Colonic mucosa (tissue), 4 donors: Measurements from ENCODE around the gene ADAMTS4. TPM values are rescaled to one million over a fixed set of nuclear protein-coding genes. Genes with fewer than 3 reads are reported as not detected.

Source experiments
- DNase-seq: peaks from one replicate; pipeline ENCODE4 v3.0.0-alpha.2; 2020
- H3K27ac ChIP-seq: fragments of 200-600 bp; one replicate; pipeline ENCODE4 v1.8.0; 2021
- H3K27me3 ChIP-seq: fragments of 200-600 bp; one replicate; pipeline ENCODE4 v1.8.0; 2021
- H3K36me3 ChIP-seq: fragments of 200-600 bp; one replicate; pipeline ENCODE4 v1.8.0; 2021
- H3K4me1 ChIP-seq: fragments of 200-600 bp; one replicate; pipeline ENCODE4 v1.8.0; 2021; ENCODE audit warnings: mild to moderate bottlenecking
- H3K4me3 ChIP-seq: fragments of 200-600 bp; one replicate; pipeline ENCODE4 v1.8.0; 2021
- H3K9ac ChIP-seq, 2 donors: one replicate each; pipeline ENCODE4 v1.7.0; 2013; ENCODE audit warnings: control low read depth in 2 of 2, low read depth in 2 of 2, low read length in 2 of 2
- H3K9me3 ChIP-seq: fragments of 200-600 bp; one replicate; pipeline ENCODE4 v1.8.0; 2021
- CTCF ChIP-seq: fragments of 200-600 bp; IDR thresholded peaks from one replicate; pipeline ENCODE4 v1.8.0; 2022; ENCODE audit warnings: antibody characterized with exemption, mild to moderate bottlenecking
- intact Hi-C: fragments of 100-400 bp; cut with DNase I; formaldehyde crosslinking; loops from one replicate; pipeline ENCODE4 v1.14.1; 2022
- total RNA-seq, 2 donors: library from RNA; stranded (reverse); fragmentation: NEBNext Ultra II Directional in 1 of 2; extraction: Animal tissue kit (Norgen Biotek cat#: 25700) in 1 of 2; gene quantifications; one replicate each; pipeline ENCODE4 v1.2.1, GENCODE V29; 2021
- donor health status: healthy.
- donor health status: DM: no; HTN: no; CAD: no.
- donor health status: DM: no; HTN: no; CAD: no.

Gene ADAMTS4
- total RNA-seq, 2 donors from 2014 or later = 0.57 to 14.0 TPM

DNA sequence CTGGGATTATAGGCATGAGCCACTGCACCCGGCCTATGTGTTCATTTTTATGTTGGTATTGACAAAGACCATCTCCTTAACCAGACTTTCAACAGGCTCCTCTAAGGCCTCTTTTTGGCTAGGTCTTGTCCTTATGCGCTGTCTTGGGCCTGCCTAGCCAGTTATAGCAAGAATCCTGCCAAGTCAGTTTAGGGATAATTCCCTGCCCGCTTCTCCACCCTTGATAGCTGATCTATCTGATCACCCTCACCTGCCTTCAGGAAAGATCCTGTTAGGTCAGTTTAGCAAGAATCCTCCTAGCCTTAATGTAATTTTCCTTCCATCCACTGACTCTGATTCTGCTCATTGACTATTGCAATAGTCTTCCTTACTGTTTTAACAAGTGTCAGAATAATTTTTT is 19.2 kb downstream of the ADAMTS4 start:
- no peak overlapping the region for H3K4me3 ChIP-seq
- TF ChIP-seq CTCF = no peak
- no peaks in the 10 kb centered on the region for H3K36me3 ChIP-seq
- H3K27me3 ChIP-seq = no peaks in the 10 kb centered on the region
- no peak overlapping the region for H3K9ac ChIP-seq
- no peak for DNase-seq
- H3K27ac ChIP-seq = no peak overlapping the region
- intact Hi-C loops = no loop called here
- peaks cover 4% of the 10 kb centered on the region for H3K4me1 ChIP-seq
- H3K9me3 ChIP-seq = no peaks in the 10 kb centered on the region

DNA sequence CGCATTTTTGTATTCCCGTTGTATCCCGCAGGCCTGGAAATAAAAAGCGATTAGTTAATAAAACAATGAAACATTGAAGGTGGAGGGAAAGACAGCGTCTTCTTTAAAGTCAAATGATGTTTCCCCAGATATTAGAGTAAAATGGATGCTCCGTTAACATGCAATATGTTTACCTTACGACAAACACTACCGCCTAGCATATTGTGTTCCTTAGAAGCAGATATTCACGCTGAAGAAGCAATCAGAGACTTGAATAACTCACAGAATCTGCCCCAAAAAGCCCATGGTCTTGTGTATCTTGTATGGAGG is 21.0 kb downstream of the ADAMTS4 start:
- peaks cover 2% of the 10 kb centered on the region for H3K36me3 ChIP-seq
- peaks cover 4% of the 10 kb centered on the region for H3K4me1 ChIP-seq
- H3K9ac ChIP-seq = peak overlapping the region; percentile 81 to 97
- H3K4me3 ChIP-seq = peak overlapping the region; percentile 83
- intact Hi-C loops = no loop called here
- no peaks in the 10 kb centered on the region for H3K27me3 ChIP-seq
- DNase-seq = no peak
- TF ChIP-seq CTCF = no peak
- peak overlapping the region; percentile 83 for H3K27ac ChIP-seq
- H3K9me3 ChIP-seq = no peaks in the 10 kb centered on the region

GRCh38 chr1:161177112-161177935 is 21.5 kb downstream of the ADAMTS4 start, which contains the start of gene B4GALT3:
Gene B4GALT3, minus strand, starts transcription at chr1:161177507. Its CDS starts 1,447 bp downstream, at chr1:161176060.
- no peaks in the 10 kb centered on the region for H3K27me3 ChIP-seq
- TF ChIP-seq CTCF = no peak
- H3K9ac ChIP-seq = peak within 1 kb of the TSS; percentile 81 to 97
- intact Hi-C loops = no loop called here
- H3K27ac ChIP-seq = peak within 1 kb of the TSS; percentile 83
- no peaks in the 10 kb centered on the region for H3K9me3 ChIP-seq
- peak within 1 kb of the TSS; percentile 83 for H3K4me3 ChIP-seq
- peaks cover 4% of the 10 kb centered on the region for H3K4me1 ChIP-seq
- peak; percentile 94 for DNase-seq
- H3K36me3 ChIP-seq = peaks cover 6% of the 10 kb centered on the region

DNA sequence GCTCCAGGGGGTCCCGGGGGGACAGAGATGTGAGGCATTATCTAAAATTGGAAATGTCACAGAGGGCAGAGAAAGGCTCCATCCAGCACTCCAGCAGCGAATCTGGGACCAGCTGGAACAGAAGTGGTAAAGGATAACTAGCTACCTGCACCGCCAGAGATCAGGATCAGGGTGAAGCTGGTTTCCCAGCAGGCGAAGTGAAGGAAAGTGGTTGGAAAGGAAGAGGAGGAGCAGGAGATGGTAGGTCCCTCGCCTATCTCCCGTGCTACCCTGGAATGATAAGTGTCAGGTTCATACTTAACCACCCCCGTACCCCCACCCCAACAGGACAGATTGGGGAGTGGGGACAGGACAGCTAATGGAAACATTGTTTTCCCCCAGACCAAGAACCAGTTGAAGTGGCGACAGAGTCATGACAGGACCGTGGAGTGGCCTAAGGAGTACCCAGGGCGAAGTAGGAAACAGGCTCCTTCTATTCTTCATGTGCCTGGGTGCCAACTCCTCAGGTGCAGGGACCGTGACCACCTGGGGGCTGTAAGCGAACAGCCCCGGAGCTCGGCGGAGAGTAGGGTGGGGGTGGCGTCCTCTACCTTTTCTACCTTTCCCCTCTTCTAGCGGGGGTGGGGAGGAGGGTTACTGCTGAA is 22.3 kb downstream of the ADAMTS4 start:
- Histone ChIP-seq H3K9ac (peak overlapping the region; percentile 81 to 97), H3K4me1 (peaks cover 4% of the 10 kb centered on the region), H3K36me3 (peaks cover 8% of the 10 kb centered on the region), H3K4me3 (peak overlapping the region; percentile 83), H3K9me3 (no peaks in the 10 kb centered on the region), H3K27me3 (no peaks in the 10 kb centered on the region), H3K27ac (peak overlapping the region; percentile 83)
- no peak for DNase-seq
- TF ChIP-seq CTCF = no peak
- intact Hi-C loops = no loop called here

GRCh38 chr1:161175771-161176453 is 22.9 kb downstream of the ADAMTS4 start:
- Histone ChIP-seq H3K27me3 (no peaks in the 10 kb centered on the region), H3K4me3 (no peak overlapping the region), H3K27ac (peak overlapping the region; percentile 83), H3K9me3 (no peaks in the 10 kb centered on the region), H3K36me3 (peaks cover 14% of the 10 kb centered on the region), H3K9ac (peak overlapping the region; percentile 81 to 97), H3K4me1 (peaks cover 4% of the 10 kb centered on the region)
- no peak for TF ChIP-seq CTCF
- intact Hi-C loops = no loop called here
- DNase-seq = no peak
